Measurements from ENCODE around the gene RHEB.

Gene RHEB

GRCh38 chr7:151503902-151504714 lies 15.6 kb downstream of the RHEB start:
- DNase-seq: peak; percentile 42

DNA sequence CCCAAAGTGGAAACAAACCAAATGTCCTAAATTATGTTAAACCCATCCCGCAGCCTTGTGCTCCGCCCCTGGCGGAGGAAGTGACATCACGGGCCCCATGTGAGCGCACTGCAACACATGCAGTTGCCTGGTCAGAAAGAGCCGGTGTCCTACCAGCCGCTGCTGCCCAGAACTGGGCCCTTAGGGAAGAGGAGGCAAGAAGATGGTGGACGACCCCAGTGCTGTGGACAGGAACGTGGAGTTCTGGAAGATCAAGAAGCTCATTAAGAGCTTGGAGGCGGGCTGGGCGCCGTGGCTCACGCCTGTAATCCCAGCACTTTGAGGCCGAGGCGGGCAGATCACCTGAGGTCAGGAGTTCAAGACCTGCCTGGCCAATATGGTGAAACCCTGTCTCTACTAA lies 18.0 kb downstream of the RHEB start:
- DNase-seq: no peak

- DNase-seq: no peak
These were observed 21.2 kb downstream of the RHEB start for GRCh38 chr7:151498495-151498894.

GRCh38 chr7:151497306-151497871 lies 22.3 kb downstream of the RHEB start:
- no peak for DNase-seq

DNA sequence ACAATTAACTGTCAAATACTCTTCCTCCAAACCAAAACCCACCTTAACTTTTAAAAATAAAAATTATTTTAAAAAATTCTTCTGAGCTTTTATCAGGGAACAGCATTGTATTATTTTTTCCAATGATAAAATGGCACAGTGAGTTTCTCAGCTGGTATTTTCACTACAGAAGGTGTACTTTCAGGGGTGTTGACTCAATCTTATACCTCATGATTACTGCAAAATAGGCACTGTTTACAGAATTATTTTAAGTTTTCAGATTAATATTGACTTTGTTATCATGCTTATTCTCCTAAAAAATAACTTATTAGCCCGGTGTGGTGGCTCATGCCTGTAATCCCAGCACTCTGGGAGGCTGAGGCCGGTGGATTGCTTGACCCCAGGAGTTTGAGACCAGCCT lies 24.3 kb downstream of the RHEB start:
- DNase-seq: no peak

DNA sequence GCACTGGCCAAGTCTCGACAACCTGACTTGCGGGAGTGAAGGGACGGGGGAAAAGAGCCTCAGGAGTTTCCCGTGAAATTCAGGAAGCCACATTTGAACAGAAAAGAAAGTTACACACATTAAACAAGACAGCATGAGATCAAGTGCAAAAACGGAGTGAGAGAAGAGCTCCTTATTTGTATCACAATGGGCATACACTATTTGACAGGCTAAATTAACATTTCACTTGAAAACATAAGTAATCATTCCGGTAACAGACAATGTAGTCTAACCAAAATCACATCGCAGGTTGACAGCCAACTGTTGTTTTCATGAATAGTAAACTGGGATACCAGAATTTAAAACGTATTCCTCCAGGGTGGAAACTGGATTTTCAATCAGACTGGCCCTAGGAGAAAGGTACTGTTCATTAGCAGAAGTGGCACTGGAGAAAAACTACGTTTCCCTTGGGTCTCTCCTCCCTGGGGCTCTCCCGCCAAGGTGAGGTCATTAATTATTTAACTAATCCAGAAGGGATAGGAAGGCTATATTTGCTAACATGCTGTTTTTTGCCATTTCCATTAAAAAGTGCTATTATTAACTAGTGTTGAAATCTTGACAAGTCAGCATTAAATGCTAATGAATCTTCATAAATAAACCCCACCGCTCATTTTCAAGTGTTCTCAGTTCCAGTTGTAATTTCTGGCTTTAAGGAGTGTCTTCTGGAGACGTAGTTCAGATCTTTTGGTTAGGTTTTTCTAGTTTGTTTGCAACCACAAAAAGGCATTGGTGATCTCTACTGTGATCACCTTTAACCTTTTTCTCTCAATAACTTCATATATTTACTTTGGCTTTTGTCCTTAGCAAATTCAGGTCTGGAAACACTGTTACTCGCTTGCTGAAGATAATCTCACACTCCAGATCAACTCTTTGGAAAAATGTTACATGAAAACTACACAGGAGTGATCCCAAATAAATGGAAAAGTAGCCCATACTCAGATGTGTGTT lies 25.1 kb downstream of the RHEB start:
- DNase-seq: no peak

DNA sequence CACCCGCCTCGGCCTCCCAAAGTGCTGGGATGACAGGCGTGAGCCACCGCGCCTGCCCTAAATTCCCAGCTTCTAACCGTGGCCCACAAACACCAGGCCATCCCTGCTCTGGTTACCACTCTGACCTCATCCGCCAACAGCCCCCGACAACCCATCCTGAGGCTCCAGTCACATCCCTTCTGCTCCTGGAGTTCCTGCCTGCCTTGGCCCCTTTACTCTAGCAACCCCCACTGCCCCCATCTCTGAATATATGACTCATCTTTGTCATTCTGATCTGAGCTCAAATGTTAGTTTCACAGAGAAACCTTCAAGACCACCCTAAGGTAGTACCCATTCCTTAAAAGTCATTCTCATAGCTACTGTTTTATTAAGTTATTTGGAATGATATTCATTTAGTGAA lies 26.6 kb downstream of the RHEB start:
- DNase-seq: peak; percentile 19

DNA sequence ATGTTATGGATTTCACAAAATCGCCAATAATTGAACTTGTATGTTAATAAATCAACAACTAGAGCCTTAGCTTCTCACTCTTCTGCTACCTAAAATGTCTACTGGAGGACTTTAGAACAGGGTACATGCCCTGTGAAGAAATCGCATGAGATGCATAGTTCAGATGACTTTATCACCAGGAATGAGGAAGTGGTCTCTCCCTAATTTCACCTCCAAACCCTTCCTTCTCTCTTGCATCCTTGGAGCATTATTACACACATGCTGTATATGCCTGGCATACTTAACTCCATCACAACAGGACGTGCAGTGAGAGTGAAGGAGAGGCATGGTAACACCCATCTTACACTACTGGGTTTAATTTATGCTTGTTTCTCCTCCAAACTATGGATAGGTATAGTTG lies 27.8 kb downstream of the RHEB start:
- peak; percentile 92 for DNase-seq

DNA sequence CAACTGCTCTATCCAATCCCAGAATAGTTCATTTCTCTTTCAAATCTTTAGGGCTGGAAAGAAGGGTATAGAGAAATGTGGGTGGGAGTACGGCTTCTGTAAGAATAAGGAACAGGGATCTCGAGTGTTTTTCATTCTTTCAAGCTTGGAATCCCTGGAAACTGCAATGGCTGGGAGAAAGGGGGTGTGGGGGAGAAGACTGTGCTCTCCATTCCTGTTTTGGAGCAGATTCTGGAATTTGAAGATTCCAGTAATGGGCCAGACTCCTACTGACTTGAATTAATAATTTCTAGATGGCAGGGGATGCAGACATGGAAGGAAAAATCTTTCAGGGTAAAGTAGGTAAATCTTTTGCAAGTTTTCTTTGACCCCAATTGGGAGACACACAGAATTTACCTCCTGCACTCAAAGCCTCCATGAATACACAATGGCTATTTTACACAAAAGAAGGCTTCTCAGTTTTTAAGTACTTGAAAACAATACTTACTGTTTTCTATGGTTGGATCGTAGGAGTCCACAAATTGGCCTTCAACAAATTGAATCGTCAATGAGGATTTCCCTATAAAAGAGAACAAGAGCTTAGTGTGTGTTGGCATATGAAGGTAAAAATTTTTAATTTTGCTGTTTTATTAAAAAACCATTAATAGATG lies 29.1 kb downstream of the RHEB start:
- peak; percentile 25 for DNase-seq

- DNase-seq: no peak
These were observed 30.2 kb downstream of the RHEB start for GRCh38 chr7:151489498-151489897.

GRCh38 chr7:151488096-151488495 lies 31.6 kb downstream of the RHEB start:
- DNase-seq: peak; percentile 21

GRCh38 chr7:151487228-151487627 lies 32.5 kb downstream of the RHEB start:
- DNase-seq: no peak

GRCh38 chr7:151486074-151486473 lies 33.6 kb downstream of the RHEB start:
- DNase-seq: no peak

DNA sequence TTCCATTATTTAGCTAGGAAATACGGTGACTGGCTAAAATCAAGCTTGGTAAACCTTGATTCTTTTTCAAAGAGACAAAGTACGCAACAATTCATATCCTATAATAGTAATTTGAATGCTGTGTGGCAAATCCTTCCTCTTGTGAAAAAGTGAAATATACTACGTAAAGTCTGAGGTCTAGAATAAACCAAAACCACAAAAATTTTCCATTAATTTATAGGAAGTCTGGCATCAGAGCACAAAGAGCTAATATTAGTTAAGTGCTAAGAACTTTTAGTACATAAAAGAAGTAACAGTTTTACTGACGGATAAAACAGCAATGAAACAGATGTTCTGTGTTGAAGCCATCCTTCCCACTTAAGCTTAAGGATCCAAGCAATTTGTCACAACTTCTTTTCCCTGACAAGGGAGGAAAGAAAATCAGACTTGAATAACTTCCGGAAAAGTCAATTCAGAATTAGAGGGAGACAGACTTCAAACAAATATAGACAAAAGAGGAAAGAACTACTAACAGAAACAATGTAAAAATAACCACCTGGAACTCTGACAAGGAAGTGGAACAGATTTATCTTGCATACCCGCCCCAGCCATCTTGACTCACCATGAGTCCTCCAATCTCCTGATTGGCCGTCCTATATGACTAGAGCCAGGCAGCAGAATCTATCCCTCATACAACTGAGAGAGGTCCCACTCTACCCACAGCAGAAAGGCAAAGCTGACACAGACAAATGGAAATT lies 34.6 kb downstream of the RHEB start:
- DNase-seq: peak; percentile 75

DNA sequence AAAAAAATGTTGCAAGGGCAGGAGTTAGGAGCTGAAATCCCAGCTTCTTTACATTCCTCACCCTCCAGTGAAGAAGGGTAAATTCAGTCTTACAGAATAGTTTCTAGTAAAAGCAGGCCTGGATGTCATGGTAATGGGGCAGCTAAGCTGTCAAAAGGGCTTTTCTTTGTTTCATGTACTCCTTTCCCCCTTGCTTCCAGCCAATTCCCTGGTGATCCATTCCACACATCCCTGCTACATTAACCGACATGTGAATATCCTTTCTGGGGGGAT lies 36.0 kb downstream of the RHEB start:
- no peak for DNase-seq

DNA sequence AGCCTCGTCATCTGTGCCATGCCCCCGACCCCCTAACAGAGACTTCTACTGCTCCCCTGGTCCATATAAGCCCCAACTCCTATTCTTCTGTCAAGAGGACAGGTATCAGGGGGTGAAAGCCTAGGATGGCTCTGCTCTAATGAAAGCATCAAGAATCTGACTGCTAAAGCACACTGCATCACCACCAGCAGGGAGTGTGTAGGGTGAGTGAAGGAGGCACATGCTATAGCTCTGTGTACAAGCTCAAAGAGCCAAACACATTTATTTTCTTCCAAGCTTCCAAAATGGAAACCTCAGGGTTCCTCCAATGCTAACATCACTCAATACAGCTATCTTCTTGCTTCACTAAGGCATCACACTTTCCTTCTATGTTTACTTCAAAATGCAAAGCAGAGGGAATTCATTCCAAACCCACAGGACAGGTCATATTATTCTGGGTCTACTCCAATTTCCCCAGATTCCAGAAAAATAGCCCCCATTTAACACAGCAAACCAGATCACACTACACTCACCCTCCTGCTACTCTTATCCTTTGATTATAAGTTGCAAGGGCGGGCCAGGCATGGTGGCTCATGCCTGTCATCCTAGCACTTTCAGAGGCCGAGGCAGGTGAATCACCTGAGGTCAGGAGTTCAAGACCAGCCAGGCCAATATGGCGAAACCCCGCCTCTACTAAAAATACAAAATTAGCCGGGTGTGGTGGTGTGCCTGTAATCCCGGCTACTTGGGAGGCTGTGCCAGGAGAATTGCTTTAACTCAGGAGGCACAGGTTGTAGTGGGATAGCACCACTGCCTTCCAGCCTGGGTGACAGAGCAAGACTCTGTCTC lies 36.6 kb downstream of the RHEB start:
- no peak for DNase-seq

DNA sequence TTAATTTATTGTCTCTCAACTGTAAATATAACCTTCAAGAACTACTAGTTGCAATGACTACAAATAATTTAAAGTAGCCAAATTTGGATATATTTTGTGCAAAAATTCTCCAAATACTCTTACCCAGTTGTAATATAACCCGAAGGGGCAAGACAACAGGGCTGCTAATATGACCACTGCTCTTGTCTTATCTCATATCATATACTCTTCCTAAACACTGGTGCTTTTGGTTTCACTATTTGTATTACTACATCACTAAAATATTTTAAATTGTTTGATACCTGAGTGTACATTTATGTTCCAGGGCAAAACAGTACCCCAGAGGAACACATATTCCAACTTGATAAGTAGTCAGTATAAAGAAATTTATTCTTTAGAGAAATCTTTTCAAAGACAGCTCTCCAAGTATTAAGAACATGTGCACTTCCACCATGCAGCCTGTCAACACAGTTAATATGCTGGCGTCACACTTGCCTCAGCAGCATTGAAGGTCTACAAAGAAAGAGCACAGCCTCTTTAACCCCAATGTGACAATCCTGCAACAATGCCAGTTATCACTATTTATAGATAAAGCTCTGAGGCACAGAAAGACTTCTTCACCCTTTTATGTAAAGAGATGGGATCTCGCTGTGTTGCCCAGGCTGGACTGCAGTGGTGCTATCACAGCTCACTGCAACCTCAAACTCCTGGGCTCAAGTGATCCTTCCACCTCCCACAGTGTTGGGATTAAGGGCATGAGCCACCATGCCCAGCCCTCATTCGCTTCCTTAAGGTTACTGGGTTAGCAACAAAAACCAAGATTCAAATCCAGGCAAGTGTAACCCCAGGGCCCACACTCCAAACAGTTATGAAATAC lies 37.8 kb downstream of the RHEB start:
- DNase-seq: no peak

GRCh38 chr7:151477867-151478266 lies 41.8 kb downstream of the RHEB start:
- no peak for DNase-seq

- DNase-seq: no peak
These were observed 46.9 kb downstream of the RHEB start for GRCh38 chr7:151472644-151473380.

DNA sequence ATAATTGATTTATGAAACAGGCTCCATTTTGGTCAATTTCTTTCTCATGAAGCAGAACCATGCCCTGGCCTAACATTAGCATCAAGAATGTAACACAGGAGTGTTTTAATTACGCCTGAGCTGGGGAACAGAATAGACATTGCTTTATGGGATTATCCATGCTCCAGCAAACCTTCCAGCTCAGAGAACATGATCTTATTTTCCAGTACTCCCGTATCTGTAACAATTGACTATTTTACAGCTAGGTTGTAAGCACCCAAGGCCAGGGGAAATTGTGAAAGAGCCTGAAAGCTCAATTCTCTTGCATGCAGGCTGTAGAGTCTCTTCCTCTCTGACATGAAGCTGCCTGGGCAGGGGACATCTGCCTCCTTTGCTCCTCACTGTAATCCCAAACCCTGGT lies 49.0 kb downstream of the RHEB start:
- no peak for DNase-seq
